SK-N-SH (cell line): ENCODE results near the gene NLRC5. TPM values are rescaled to one million over a fixed set of nuclear protein-coding genes. Genes with fewer than 3 reads are reported as not detected.

Experiments
- CTCF ChIA-PET: fragments of 300-600, 350-600 bp; formaldehyde crosslinking; extraction: SDS; loops from one replicate; lab custom pipeline; 2021; lab: Yijun Ruan, JAX
- POLR2A ChIA-PET: fragments of 350-600 bp; sonication (Branson Sonifier 250); formaldehyde crosslinking; extraction: SDS; loops from one replicate; lab custom pipeline; 2020; ENCODE audit warnings: antibody characterized with exemption, inconsistent platforms; lab: Yijun Ruan, JAX
- DNase-seq: peaks from one replicate; pipeline ENCODE4 v3.0.0; 2012
- H2AFZ ChIP-seq: fragments of 200-600 bp; sonication (generic); 2 replicates; pipeline ENCODE4 v1.8.1; 2016; ENCODE audit warnings: antibody characterized with exemption, mild to moderate bottlenecking, low read depth
- H3F3A ChIP-seq: fragments of 200-600 bp; sonication (generic); replicated peaks from 2 replicates; pipeline ENCODE3; 2016; ENCODE audit warnings: antibody characterized with exemption, mild to moderate bottlenecking; ENCODE audit not compliant: insufficient read depth
- H3K27ac ChIP-seq, 2 experiments: fragments of 200-500 bp in 1 of 2; fragments of 200-600 bp in 1 of 2; sonication (Bioruptor generic) in 1 of 2; sonication (generic), shearing (Covaris generic) in 1 of 2; 2 replicates each; pipeline versions ENCODE4 v1.5.1 to v1.6.1; 2014 to 2016; ENCODE audit warnings: low read depth in 2 of 2, inconsistent platforms in 1 of 2, low read length in 1 of 2, mild to moderate bottlenecking in 1 of 2, mixed read lengths in 1 of 2
- H3K27me3 ChIP-seq: fragments of 200-600 bp; sonication (generic), shearing (Covaris generic); 2 replicates; pipeline ENCODE4 v1.6.1; 2016; ENCODE audit warnings: mixed run types; ENCODE audit not compliant: insufficient read depth
- H3K36me3 ChIP-seq, 2 experiments: fragments of 200-500 bp in 1 of 2; fragments of 200-600 bp in 1 of 2; sonication (Bioruptor generic) in 1 of 2; sonication (generic) in 1 of 2; replicated peaks in 1 of 2; 2 replicates each; pipeline versions ENCODE3 to v1.5.1; 2014 to 2016; ENCODE audit warnings: low read length in 1 of 2, mild to moderate bottlenecking in 1 of 2; ENCODE audit not compliant: insufficient read depth in 2 of 2, control insufficient read depth in 1 of 2
- H3K4me1 ChIP-seq, 2 experiments: fragments of 200-500 bp in 1 of 2; fragments of 200-600 bp in 1 of 2; sonication (Bioruptor generic) in 1 of 2; sonication (generic), shearing (Covaris generic) in 1 of 2; 2 replicates each; pipeline versions ENCODE4 v1.5.1 to v1.6.1; 2014 to 2016; ENCODE audit warnings: low read depth in 1 of 2, low read length in 1 of 2, mixed run types in 1 of 2; ENCODE audit not compliant: insufficient read depth in 2 of 2, control insufficient read depth in 1 of 2
- H3K4me2 ChIP-seq: fragments of 200-600 bp; sonication (generic), shearing (Covaris generic); 2 replicates; pipeline ENCODE4 v1.6.1; 2017; ENCODE audit warnings: mixed run types
- H3K4me3 ChIP-seq, 2 experiments: fragments of 200-500 bp in 1 of 2; fragments of 200-600 bp in 1 of 2; sonication (Bioruptor generic) in 1 of 2; sonication (generic), shearing (Covaris generic) in 1 of 2; 2 replicates each; pipeline versions ENCODE4 v1.5.1 to v1.8.1; 2014 to 2016; ENCODE audit warnings: low read depth in 2 of 2, inconsistent platforms in 1 of 2, low read length in 1 of 2, mild to moderate bottlenecking in 1 of 2, mixed read lengths in 1 of 2, moderate library complexity in 1 of 2
- H3K79me2 ChIP-seq: fragments of 200-600 bp; sonication (generic); 2 replicates; pipeline ENCODE4 v1.8.1; 2017; ENCODE audit warnings: mild to moderate bottlenecking; ENCODE audit not compliant: insufficient read depth
- H3K9ac ChIP-seq: fragments of 200-600 bp; sonication (generic); 2 replicates; pipeline ENCODE4 v1.6.1; 2017; ENCODE audit warnings: mixed run types
- H3K9me2 ChIP-seq: fragments of 200-600 bp; sonication (generic); 2 replicates; pipeline ENCODE4 v1.6.1; 2017; ENCODE audit warnings: mixed run types
- H3K9me3 ChIP-seq: fragments of 200-600 bp; sonication (generic); 2 replicates; pipeline ENCODE4 v1.6.1; 2017; ENCODE audit warnings: mixed run types, mild to moderate bottlenecking, moderate library complexity
- H4K20me1 ChIP-seq: fragments of 200-600 bp; sonication (generic); 2 replicates; pipeline ENCODE4 v1.6.1; 2017; ENCODE audit warnings: mild to moderate bottlenecking, mixed run types; ENCODE audit not compliant: insufficient read depth
- CHD2 ChIP-seq: fragments of 150-350 bp; IDR thresholded peaks from 2 replicates; pipeline ENCODE4 v1.6.1; 2018; ENCODE audit warnings: low read length; ENCODE audit not compliant: partially characterized antibody
- FOXM1 ChIP-seq: IDR thresholded peaks from 2 replicates; pipeline ENCODE4 v1.4.0; 2012; ENCODE audit warnings: low read depth, mild to moderate bottlenecking
- GABPA ChIP-seq: IDR thresholded peaks from 2 replicates; pipeline ENCODE4 v1.4.0; 2012; ENCODE audit warnings: low read depth, mild to moderate bottlenecking
- JUND ChIP-seq: IDR thresholded peaks from 2 replicates; pipeline ENCODE4 v1.4.0; 2012
- NFIC ChIP-seq: IDR thresholded peaks from 2 replicates; pipeline ENCODE4 v1.4.0; 2012; ENCODE audit warnings: borderline replicate concordance
- NRF1 ChIP-seq: IDR thresholded peaks from 2 replicates; pipeline ENCODE4 v1.6.1; 2012; ENCODE audit warnings: low read depth, mild to moderate bottlenecking, low read length
- POLR2AphosphoS5 ChIP-seq: IDR thresholded peaks from 2 replicates; pipeline ENCODE4 v1.6.1; 2012; ENCODE audit warnings: low read depth, low read length
- RAD21 ChIP-seq: IDR thresholded peaks from 2 replicates; pipeline ENCODE4 v1.6.1; 2012; ENCODE audit warnings: mild to moderate bottlenecking, low read length
- RFX5 ChIP-seq: IDR thresholded peaks from 2 replicates; pipeline ENCODE4 v1.6.1; 2012; ENCODE audit warnings: mild to moderate bottlenecking, improper control_type of control experiment, low read length
- SIN3A ChIP-seq: IDR thresholded peaks from 2 replicates; pipeline ENCODE4 v1.6.1; 2012; ENCODE audit warnings: low read depth, mild to moderate bottlenecking, low read length, moderate library complexity, borderline replicate concordance
- SMC3 ChIP-seq: IDR thresholded peaks from 2 replicates; pipeline ENCODE4 v1.6.1; 2012; ENCODE audit warnings: low read depth, low read length, improper control_type of control experiment
- YY1 ChIP-seq: IDR thresholded peaks from 2 replicates; pipeline ENCODE4 v1.4.0; 2012; ENCODE audit warnings: low read depth, mild to moderate bottlenecking
- WGBS: methylation state at CpG from one replicate; pipeline ENCODE4 v1.1.6; 2017; ENCODE audit warnings: low lambda C conversion rate; 5-methylcytosine and 5-hydroxymethylcytosine counted together
- polyA plus RNA-seq, 3 experiments: library from polyadenylated mRNA; depleted of rRNA; stranded (reverse); fragments of >200 nt; gene quantifications; 2 replicates each; pipeline ENCODE4 v1.2.3, GENCODE V29; 2012
- TF ChIP-seq, protein P1 (sequence below): fragments of 200-600 bp; sonication (generic); IDR thresholded peaks from 2 replicates; pipeline ENCODE4 v1.6.1; 2017; ENCODE audit warnings: antibody characterized with exemption, mild to moderate bottlenecking, moderate library complexity
- TF ChIP-seq, protein P2 (sequence below): IDR thresholded peaks from 2 replicates; pipeline ENCODE4; 2012
- TF ChIP-seq, protein P3 (sequence below): fragments of 150-350 bp; IDR thresholded peaks from 2 replicates; pipeline ENCODE4 v1.6.1; 2016; ENCODE audit warnings: mild to moderate bottlenecking, low read depth, low read length

Gene NLRC5
- polyA plus RNA-seq, 1 of the 3 experiments (the other 2 are of a cell fraction): 6.5 TPM

DNA sequence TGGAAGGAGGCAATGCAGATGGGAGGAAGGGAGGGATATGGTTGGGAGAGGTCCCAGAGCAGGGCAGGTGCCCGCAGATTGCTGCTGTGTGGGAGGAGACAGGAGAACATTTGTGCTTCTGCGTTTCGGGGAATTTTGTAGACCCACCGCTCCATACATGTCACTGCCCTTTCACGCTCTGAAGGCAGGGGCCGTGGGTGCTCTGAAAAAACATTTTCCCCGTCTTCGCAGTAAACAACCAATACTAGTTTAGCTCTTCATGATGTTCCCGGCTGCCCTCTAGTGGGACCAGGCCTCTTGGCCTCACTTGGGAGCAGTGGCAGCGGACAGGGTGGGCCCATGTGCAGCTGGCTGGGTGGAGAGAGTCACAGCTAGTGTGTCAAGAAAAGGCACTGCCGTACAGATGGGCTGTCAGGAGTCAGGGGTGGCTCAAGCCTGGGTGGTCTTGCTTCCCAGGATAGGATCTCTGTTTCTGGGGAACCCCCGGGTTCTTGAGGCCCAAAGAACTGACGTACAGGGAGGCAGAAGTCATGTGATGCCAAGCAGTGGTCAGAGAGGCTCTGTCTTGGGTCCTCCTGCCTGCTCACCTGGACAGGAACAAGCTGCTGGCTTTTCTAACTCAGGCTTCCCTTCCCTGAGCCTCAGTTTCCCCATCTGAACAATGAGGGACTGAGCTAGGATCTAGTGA is 56.5 kb downstream of the NLRC5 start:
- Histone ChIP-seq H3K79me2 (no peaks in the 10 kb centered on the region), H3K4me2 (no peak overlapping the region), H3K4me3 (no peak overlapping the region), H3K36me3 (no peaks in the 10 kb centered on the region), H3K9me2 (no peaks in the 10 kb centered on the region), H2AFZ (no peak overlapping the region), H3K4me1 (no peaks in the 10 kb centered on the region), H3K9me3 (no peaks in the 10 kb centered on the region), H3K9ac (no peak overlapping the region), H3F3A (no peaks in the 10 kb centered on the region), H4K20me1 (no peaks in the 10 kb centered on the region), H3K27ac (no peak overlapping the region), H3K27me3 (no peaks in the 10 kb centered on the region)
- TF ChIP-seq, protein P1, sequence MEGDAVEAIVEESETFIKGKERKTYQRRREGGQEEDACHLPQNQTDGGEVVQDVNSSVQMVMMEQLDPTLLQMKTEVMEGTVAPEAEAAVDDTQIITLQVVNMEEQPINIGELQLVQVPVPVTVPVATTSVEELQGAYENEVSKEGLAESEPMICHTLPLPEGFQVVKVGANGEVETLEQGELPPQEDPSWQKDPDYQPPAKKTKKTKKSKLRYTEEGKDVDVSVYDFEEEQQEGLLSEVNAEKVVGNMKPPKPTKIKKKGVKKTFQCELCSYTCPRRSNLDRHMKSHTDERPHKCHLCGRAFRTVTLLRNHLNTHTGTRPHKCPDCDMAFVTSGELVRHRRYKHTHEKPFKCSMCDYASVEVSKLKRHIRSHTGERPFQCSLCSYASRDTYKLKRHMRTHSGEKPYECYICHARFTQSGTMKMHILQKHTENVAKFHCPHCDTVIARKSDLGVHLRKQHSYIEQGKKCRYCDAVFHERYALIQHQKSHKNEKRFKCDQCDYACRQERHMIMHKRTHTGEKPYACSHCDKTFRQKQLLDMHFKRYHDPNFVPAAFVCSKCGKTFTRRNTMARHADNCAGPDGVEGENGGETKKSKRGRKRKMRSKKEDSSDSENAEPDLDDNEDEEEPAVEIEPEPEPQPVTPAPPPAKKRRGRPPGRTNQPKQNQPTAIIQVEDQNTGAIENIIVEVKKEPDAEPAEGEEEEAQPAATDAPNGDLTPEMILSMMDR: peak; percentile 44
- TF ChIP-seq, protein P2, sequence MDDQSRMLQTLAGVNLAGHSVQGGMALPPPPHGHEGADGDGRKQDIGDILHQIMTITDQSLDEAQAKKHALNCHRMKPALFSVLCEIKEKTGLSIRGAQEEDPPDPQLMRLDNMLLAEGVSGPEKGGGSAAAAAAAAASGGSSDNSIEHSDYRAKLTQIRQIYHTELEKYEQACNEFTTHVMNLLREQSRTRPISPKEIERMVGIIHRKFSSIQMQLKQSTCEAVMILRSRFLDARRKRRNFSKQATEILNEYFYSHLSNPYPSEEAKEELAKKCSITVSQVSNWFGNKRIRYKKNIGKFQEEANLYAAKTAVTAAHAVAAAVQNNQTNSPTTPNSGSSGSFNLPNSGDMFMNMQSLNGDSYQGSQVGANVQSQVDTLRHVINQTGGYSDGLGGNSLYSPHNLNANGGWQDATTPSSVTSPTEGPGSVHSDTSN: no peak
- TF ChIP-seq CHD2 (no peak), RAD21 (peak; percentile 54), FOXM1 (no peak), RFX5 (no peak), POLR2AphosphoS5 (no peak), NRF1 (no peak), SMC3 (peak; percentile 33), NFIC (no peak)
- 80% methylated on average over 9 of the region's 13 CpGs for WGBS
- ChIA-PET CTCF (interaction anchor here (0.6 to 2.4 kb wide), 12 partner anchors 9 to 253 kb away, joined by 3 to 12 read pairs (median 4); no protein-coding TSS in a partner anchor), POLR2A (no interaction called here)
- DNase-seq: peak; percentile 64

DNA sequence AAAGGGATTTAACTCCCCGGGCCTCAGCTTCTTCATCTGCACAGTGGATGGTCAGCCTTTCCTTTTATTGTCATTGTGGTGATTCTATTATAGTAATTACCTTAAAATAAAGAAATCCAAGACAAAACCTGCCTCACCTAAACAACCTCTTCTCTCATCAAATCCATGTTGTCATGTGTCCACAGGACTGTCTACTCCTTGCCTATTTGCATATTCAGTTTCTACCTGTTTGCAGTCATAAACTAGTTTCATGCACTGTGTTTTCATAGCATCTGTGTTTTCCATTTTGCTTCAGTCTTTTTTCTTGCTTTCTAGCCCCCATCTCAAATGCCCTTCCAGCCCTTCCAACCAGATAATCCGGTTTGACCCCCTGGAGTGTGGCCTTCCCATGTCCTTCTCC is 58.7 kb downstream of the NLRC5 start:
- Histone ChIP-seq H3K27me3 (no peaks in the 10 kb centered on the region), H3K9ac (no peak overlapping the region), H3F3A (no peaks in the 10 kb centered on the region), H4K20me1 (no peaks in the 10 kb centered on the region), H3K36me3 (no peaks in the 10 kb centered on the region), H3K9me2 (no peaks in the 10 kb centered on the region), H2AFZ (no peak overlapping the region)
- WGBS: 81% methylated on average over 2 of the region's 2 CpGs
- TF ChIP-seq, protein P3, sequence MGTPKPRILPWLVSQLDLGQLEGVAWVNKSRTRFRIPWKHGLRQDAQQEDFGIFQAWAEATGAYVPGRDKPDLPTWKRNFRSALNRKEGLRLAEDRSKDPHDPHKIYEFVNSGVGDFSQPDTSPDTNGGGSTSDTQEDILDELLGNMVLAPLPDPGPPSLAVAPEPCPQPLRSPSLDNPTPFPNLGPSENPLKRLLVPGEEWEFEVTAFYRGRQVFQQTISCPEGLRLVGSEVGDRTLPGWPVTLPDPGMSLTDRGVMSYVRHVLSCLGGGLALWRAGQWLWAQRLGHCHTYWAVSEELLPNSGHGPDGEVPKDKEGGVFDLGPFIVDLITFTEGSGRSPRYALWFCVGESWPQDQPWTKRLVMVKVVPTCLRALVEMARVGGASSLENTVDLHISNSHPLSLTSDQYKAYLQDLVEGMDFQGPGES: no peak
- TF ChIP-seq YY1 (no peak), RAD21 (no peak), JUND (no peak), NFIC (no peak), SIN3A (no peak), GABPA (no peak)
- TF ChIP-seq, protein P1: no peak
- TF ChIP-seq, all 33 proteins: peak for 0
- DNase-seq: no peak
- Histone ChIP-seq H3K4me2 (no peak overlapping the region), H3K4me1 (no peaks in the 10 kb centered on the region), H3K27ac (no peak overlapping the region), H3K79me2 (no peaks in the 10 kb centered on the region), H3K4me3 (no peak overlapping the region), H3K9me3 (no peaks in the 10 kb centered on the region)
- CTCF ChIA-PET: interaction anchor here (0.6 kb wide), 1 partner anchor 244 kb away, joined by 3 read pairs; no protein-coding TSS in a partner anchor
- POLR2A ChIA-PET: no interaction called here
